Measurements from ENCODE around the gene NECAB2.
A peak's percentile ranks its signal among the peaks of the same experiment; 100 is the strongest.

NECAB2 gene

GRCh38 chr16:83967838-83968305 lies at the start of gene NECAB2:
Gene NECAB2 (plus strand): TSS chr16:83968244. CDS start chr16:83968649, 405 bp downstream.
- peak; percentile 30 to 31 for DNase-seq

- DNase-seq = no peak
Observed at GRCh38 chr16:83920894-83921491, 47.1 kb upstream of the NECAB2 start.

DNA sequence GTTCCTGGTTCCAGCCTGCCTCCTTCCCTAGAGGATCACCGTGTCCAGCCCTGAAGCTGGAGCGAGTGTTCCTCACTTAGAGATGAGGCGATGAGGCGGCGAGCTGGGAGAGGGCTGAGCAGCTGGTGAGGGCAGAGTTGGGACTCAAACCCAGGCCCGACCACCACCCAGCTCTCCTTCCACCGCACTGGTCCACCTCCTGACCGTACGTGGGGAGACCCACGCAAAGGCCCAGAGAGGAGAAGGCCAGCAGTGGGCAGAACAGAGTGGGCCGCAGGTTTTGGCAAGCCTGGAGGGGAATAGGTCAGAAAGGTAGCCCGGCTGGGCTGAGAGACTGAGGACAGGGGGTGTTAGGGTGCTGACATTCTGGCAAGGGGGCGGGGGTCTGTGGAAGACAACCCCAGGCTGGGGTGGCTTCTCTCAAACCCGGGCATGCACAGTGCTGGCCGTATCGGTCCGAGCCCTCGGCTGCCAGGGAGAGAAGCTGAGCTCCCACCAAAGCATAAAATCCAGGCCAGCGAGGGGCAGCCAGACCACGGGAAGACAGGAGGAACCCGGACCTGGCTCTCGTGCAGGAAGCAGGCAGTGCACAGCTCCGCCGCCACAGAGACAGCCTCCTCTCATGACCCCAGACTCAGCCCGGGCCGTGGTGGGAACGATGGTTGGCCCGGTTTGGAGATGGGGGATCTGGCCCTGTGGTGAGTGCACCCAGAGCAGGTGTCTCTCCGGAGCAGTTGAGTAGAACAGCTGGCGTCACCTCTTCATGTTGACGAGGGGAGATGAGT lies 44.3 kb upstream of the NECAB2 start:
- DNase-seq = no peak

GRCh38 chr16:83924686-83925085 lies 43.4 kb upstream of the NECAB2 start:
- DNase-seq = no peak

DNA sequence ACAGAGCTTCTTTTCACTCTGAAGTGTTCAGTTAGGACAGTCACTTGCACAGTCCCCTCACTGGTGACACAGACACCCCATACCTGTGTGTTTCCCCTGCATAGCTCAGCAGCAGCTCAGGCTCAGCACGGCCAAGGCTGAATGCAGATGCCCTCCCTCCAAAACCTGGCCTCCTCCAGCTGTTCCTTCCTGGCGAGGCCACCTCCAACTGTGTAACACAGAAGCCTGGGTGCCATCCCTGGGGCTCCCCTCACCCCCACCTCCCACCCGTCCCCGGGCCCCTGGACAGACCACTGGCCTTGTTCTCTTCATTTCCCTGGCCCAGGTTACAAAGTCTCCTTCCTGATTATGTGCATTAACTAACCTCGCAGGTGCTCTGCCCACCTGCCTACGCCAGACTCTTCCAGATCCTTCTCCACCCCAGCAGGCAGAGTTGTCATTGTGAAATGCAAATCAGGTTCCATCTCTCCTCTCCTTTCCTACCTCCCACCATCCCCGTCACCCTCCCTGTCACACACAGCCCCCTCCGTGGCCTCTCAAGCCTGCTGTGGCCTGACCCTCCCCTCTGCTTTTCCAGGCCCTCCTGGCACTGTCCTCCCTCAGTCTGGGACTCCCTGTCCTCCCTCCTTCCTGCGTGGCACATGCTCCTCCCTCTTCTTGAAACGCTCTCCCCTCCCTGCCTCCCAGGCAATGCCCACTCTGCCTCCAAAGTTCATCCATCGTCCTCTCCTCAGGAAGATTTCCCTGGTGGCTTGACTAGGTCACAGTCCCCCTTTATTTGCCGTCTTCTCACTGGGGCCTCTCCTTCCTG lies 42.7 kb upstream of the NECAB2 start:
- no peak for DNase-seq

DNA sequence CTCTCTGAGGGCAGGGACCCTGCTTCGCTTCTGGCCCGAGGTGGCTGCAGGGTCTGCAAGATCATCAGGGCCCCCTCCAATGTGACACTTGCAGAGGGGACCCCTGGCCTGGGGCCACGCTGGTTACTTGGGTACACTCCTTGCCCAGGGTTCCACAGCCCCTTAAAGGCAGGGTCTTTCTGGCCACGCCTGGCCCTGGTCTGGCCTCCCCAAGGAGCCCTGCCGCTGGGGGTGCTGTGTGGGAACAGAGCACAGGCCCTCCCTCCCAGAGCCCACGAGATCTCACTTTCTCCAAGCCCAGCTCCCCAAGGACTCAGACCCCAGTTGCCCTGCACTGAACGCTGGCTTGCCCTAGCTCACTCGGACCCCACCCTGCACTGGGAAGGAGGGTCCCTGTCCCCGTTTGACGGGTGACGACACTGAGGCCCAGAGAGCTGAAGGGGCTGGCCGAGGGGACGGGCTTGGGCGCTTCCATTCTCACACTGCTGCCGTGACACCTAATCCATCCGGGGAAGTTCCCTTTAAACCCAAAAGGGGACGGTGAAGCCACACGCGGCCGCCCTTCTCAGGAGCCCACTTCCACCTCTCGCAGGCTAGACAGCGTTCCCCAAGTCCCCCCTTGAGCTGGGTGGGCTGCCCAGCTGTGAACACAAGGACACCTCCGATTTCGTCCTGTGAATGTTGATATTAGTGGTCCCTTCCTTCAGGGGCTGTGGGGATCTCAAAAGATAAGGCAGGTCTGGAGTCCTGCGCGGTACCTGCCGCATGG lies 41.9 kb upstream of the NECAB2 start:
- DNase-seq = no peak

- DNase-seq = peak; percentile 71 to 76
Observed at GRCh38 chr16:83926726-83927397, 41.2 kb upstream of the NECAB2 start.

GRCh38 chr16:83928341-83929055 lies 39.5 kb upstream of the NECAB2 start:
- DNase-seq = no peak

DNA sequence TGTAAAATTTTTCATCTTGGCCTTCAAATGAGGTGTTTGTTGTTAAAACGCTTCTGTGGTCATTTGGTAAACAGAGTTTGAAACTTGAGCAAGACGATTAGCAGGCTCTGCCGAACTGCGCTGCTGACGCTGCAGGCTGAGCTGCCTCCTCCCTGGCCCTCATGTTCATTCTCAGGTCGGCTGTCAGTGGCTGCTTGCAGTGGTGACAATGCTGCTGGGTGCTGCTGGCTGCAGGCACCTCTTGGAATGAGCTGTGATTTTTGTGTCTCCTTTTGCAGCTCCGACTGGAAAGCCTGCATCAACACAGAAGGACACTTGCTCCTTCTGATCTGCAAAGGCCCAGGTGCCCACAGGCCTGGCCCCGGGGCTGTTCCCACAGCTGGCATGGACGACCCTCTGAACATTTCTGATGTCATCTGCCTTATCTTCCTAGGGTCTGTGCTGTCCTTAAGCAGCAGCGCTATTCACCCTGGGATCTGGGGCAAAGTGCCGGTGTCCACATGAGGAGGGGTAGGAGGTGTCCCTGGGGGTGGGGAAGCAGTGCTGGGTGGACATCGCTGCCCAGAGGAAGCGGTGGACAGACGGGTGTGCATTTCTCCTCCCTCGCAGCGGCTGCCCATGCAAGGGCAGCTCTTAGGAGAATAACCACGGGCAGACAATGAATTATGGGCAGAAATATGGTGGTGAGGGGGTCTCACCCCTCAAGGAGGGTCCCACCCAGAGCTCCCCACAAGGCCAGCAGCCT lies 38.1 kb upstream of the NECAB2 start:
- no peak for DNase-seq

GRCh38 chr16:83930730-83931500 lies 37.1 kb upstream of the NECAB2 start:
- DNase-seq = no peak

GRCh38 chr16:83931556-83931955 lies 36.5 kb upstream of the NECAB2 start:
- no peak for DNase-seq

GRCh38 chr16:83932304-83932703 lies 35.7 kb upstream of the NECAB2 start:
- DNase-seq = no peak

DNA sequence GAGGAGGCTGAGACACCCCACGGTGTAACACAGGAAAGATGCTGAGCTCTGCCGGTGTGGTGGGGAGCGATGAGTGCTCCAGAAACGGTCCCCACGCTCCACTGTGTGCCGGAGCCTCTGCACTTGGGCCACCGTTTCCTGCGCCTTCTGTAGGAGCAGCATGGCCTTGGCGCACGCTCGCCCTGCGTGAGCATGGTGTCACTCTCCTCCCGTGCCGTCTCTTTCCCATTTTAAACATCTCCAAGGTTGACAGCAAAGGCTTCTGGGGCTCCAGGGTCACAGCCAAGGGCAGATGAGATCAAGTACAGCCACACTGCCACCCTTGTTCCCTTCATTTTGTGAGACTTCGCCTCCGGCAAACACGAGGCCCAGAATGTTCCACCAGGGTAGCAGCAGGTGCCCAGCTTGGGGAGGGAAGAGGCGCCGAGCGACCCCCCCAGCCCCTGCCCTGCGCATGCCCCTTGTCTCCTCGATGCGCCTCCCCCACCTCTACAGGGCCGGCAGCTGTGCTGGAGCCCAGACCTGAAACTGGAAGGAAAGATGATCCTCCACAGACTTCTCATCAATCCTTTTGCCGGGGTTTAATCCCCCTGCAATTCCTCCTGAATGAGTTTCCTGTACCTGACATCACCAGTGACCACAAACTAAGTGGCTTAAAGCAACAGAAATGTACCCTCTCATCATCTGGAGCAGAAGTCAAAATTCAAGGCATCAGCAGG lies 34.9 kb upstream of the NECAB2 start:
- DNase-seq = no peak

DNA sequence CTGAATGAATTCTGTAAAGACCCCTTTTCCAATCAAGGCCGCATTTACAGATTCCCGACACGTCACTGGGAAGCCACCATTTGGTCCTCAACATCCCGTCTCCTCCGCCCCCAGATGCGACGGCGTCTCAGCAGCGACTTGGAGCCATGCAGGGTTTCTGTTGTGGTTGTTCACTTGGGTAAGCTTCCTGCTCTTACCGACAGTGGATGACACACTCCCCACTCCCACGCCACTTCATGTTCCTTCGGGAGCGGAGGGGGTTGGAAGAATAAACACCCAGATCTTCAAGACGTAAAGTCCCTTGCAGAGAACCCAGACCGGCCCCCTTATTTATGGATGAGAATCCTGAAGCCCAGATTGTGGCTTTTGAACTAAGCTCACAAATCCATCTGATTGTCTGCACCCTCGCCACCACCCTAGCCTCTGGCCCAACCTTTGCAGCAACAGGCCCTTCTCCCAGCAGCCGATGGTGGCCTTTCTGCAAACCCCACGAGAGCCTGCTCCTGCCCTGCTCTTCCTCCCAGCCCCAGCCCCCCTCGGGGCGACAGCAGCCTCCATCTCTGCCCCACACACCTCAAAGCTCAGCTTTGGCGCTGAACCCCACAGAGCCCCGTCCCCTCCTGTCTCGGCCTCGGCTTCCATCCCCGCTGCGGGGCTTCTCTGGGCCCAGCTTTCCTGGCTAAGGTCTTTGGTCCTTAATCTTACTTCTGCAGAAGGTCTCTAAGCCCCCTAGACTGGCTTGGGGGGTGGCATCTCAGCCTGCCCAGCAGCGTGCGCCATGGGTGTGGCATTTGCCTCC lies 34.0 kb upstream of the NECAB2 start:
- DNase-seq = no peak

DNA sequence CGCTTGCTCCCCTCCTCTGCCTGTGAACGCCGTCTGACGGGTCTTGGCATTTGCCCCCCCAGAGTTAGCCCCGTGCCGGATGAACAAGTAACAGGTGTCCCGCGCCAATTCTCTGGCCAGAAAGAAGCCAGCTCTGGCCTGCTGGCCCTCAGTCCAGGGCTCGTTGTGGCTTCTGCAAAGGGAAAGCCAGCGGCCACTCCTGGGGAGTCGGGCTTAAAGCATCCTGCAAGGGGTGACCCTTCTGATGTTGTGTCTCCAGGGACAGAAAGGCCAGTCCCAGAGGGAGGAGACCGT lies 33.4 kb upstream of the NECAB2 start:
- DNase-seq = no peak

- no peak for DNase-seq
Observed at GRCh38 chr16:83935005-83935857, 32.8 kb upstream of the NECAB2 start.

- DNase-seq = no peak
Observed at GRCh38 chr16:83935858-83936255, 32.2 kb upstream of the NECAB2 start.

All from activated CD4-positive, alpha-beta T cell treated with anti-CD3 and anti-CD28 coated beads, Interleukin-2, amount 50 U/mL, for 48 hours (primary cell).